HepG2 (cell line): ENCODE measurements around the gene DVL3. TPM values are rescaled to one million over a fixed set of nuclear protein-coding genes. Genes with fewer than 3 reads are reported as not detected.

ENCODE experiments used
- ATAC-seq: fragments of 200-7000 bp; cut with Tn5 transposase; 3 replicates; pipeline ENCODE4 v1.9.1; 2020; ENCODE audit warnings: mild to moderate bottlenecking, moderate library complexity
- BruUV-seq: library from RNA; stranded (reverse); fragments of 400-500 nt; replicated peaks from 2 replicates; lab custom pipeline; 2021; lab: Mats Ljungman, UMichigan
- CTCF ChIA-PET: fragments of 300-600 bp; formaldehyde crosslinking; extraction: SDS; loops from one replicate; lab custom pipeline; 2021; ENCODE audit warnings: low total read pairs, inconsistent platforms, low intra/inter-chr PET ratio; lab: Yijun Ruan, JAX
- POLR2A ChIA-PET: fragments of 350-600 bp; sonication (Branson Sonifier 250); formaldehyde crosslinking; loops from one replicate; lab custom pipeline; 2020; ENCODE audit warnings: antibody characterized with exemption, inconsistent platforms; lab: Yijun Ruan, JAX
- DNase-seq: peaks from one replicate; pipeline ENCODE4 v3.0.0-alpha.2; 2015; ENCODE audit warnings: low spot score
- FAIRE-seq: peaks from 3 replicates; lab custom pipeline; 2011; peaks lifted over from hg19 to GRCh38; lab: Jason Lieb, UNC
- H2AFZ ChIP-seq: one replicate; pipeline ENCODE4 v1.6.1; 2011; ENCODE audit warnings: low read length, inconsistent platforms
- H3K27ac ChIP-seq: fragments of 300-600 bp; 3 replicates; pipeline ENCODE4 v1.8.0; 2011; ENCODE audit warnings: mixed run types, mild to moderate bottlenecking, mixed read lengths, low read length, inconsistent platforms; ENCODE audit not compliant: insufficient read depth; ENCODE audit errors: extremely low read length
- H3K27me3 ChIP-seq, 2 experiments: fragments of 200-600 bp in 1 of 2; 2 replicates in 1 of 2; 3 replicates in 1 of 2; pipeline versions ENCODE4 v1.6.0 to v1.8.0; 2011; ENCODE audit warnings: low read length in 2 of 2, mild to moderate bottlenecking in 2 of 2, moderate library complexity in 2 of 2, inconsistent platforms in 1 of 2; ENCODE audit not compliant: insufficient read depth in 2 of 2, control insufficient read depth in 1 of 2
- H3K36me3 ChIP-seq, 2 experiments: fragments of 200-600 bp in 1 of 2; replicated peaks in 1 of 2; 2 replicates in 1 of 2; 3 replicates in 1 of 2; pipeline versions ENCODE4 v1.5.1 to v1.8.0; 2011; ENCODE audit warnings: low read length in 2 of 2, inconsistent platforms in 1 of 2; ENCODE audit not compliant: insufficient read depth in 2 of 2, control insufficient read depth in 1 of 2
- H3K4me1 ChIP-seq: 2 replicates; pipeline ENCODE4 v1.5.1; 2012; ENCODE audit warnings: low read length, inconsistent platforms; ENCODE audit not compliant: insufficient read depth
- H3K4me2 ChIP-seq: 2 replicates; pipeline ENCODE4 v1.6.0; 2011; ENCODE audit warnings: low read depth, low read length, inconsistent platforms
- H3K4me3 ChIP-seq, 3 experiments: fragments of 200-600 bp in 1 of 3; sonication (generic), shearing (Covaris generic) in 1 of 3; replicated peaks in 1 of 3; 2 replicates each; pipeline ENCODE4 v1.5.1; 2011 to 2016; ENCODE audit warnings: low read length in 3 of 3, inconsistent platforms in 2 of 3, low read depth in 2 of 3, mild to moderate bottlenecking in 2 of 3, control low read depth in 1 of 3, mixed read lengths in 1 of 3; ENCODE audit not compliant: insufficient read depth in 1 of 3
- H3K79me2 ChIP-seq: one replicate; pipeline ENCODE4 v1.6.1; 2011; ENCODE audit warnings: low read length, inconsistent platforms; ENCODE audit not compliant: insufficient read depth
- H3K9ac ChIP-seq: 2 replicates; pipeline ENCODE4 v1.6.0; 2011; ENCODE audit warnings: mild to moderate bottlenecking, low read depth, low read length, inconsistent platforms; ENCODE audit not compliant: insufficient read depth
- H3K9me3 ChIP-seq: 2 replicates; pipeline ENCODE4 v1.5.1; 2012; ENCODE audit warnings: mild to moderate bottlenecking, low read length
- H4K20me1 ChIP-seq: 2 replicates; pipeline ENCODE4 v1.6.0; 2011; ENCODE audit warnings: inconsistent platforms, mild to moderate bottlenecking, low read length, moderate library complexity; ENCODE audit not compliant: insufficient read depth
- ASH2L ChIP-seq: fragments of 300-600, 200-600 bp; sonication (generic); IDR thresholded peaks from 2 replicates; pipeline ENCODE4 v1.7.0; 2017; ENCODE audit warnings: low read depth, mild to moderate bottlenecking, moderate library complexity, mixed read lengths, low read length; ENCODE audit not compliant: insufficient read length
- CC2D1A ChIP-seq: sonication (generic); formaldehyde crosslinking; IDR thresholded peaks from 2 replicates; pipeline ENCODE4 v1.8.1; 2023; ENCODE audit warnings: mild to moderate bottlenecking, missing genetic modification reagents
- ETV6 ChIP-seq: sonication (generic); formaldehyde crosslinking; conservative IDR thresholded peaks from 2 replicates; pipeline ENCODE4 v1.4.0; 2020; ENCODE audit warnings: missing genetic modification reagents
- GPN1 ChIP-seq: sonication (generic); formaldehyde crosslinking; IDR thresholded peaks from 2 replicates; pipeline ENCODE4 v1.5.1; 2020; ENCODE audit warnings: missing genetic modification reagents, borderline replicate concordance
- MTA3 ChIP-seq: sonication (generic); formaldehyde crosslinking; IDR thresholded peaks from 2 replicates; pipeline ENCODE4 v1.4.0; 2020; ENCODE audit warnings: missing genetic modification reagents
- NAIF1 ChIP-seq: sonication (generic); formaldehyde crosslinking; IDR thresholded peaks from 2 replicates; pipeline ENCODE4 v1.5.0; 2020; ENCODE audit warnings: mild to moderate bottlenecking, missing genetic modification reagents, borderline replicate concordance
- NFATC3 ChIP-seq: sonication (generic); formaldehyde crosslinking; IDR thresholded peaks from 2 replicates; pipeline ENCODE4 v1.5.1; 2020; ENCODE audit warnings: mild to moderate bottlenecking, missing genetic modification reagents
- POLR2G ChIP-seq: fragments of 200-400 bp; formaldehyde crosslinking; IDR thresholded peaks from 2 replicates; pipeline ENCODE4 v1.6.1; 2018; ENCODE audit warnings: mild to moderate bottlenecking, low read depth, low read length, moderate library complexity
- PRMT3 ChIP-seq: sonication (generic); formaldehyde crosslinking; IDR thresholded peaks from 2 replicates; pipeline ENCODE4 v1.8.1; 2022; ENCODE audit warnings: low read depth, mild to moderate bottlenecking, moderate library complexity, missing genetic modification reagents, borderline replicate concordance
- PRPF4 ChIP-seq: fragments of 200-400 bp; formaldehyde crosslinking; IDR thresholded peaks from 2 replicates; pipeline ENCODE4 v1.6.1; 2016; ENCODE audit warnings: low read length, low read depth; ENCODE audit not compliant: poor library complexity, severe bottlenecking
- RARA ChIP-seq: IDR thresholded peaks from 2 replicates; pipeline ENCODE4 v1.6.1; 2016; ENCODE audit warnings: missing genetic modification reagents, missing compliant biosample characterization
- RBFOX2 ChIP-seq: fragments of 200-400 bp; formaldehyde crosslinking; IDR thresholded peaks from 2 replicates; pipeline ENCODE4 v1.6.1; 2017; ENCODE audit warnings: low read depth, mild to moderate bottlenecking, low read length
- RFXANK ChIP-seq: IDR thresholded peaks from 2 replicates; pipeline ENCODE4 v1.6.1; 2016
- SMAD9 ChIP-seq: sonication (generic); formaldehyde crosslinking; IDR thresholded peaks from 2 replicates; pipeline ENCODE4 v1.5.1; 2020; ENCODE audit warnings: mild to moderate bottlenecking, missing genetic modification reagents
- TCF7L2 ChIP-seq: IDR thresholded peaks from 2 replicates; pipeline ENCODE4 v1.6.1; 2011; ENCODE audit warnings: mild to moderate bottlenecking, low read depth, low read length, moderate library complexity
- ZBTB42 ChIP-seq: sonication (generic); formaldehyde crosslinking; IDR thresholded peaks from 2 replicates; pipeline ENCODE4 v1.5.0; 2020; ENCODE audit warnings: mild to moderate bottlenecking, missing genetic modification reagents
- ZFP41 ChIP-seq: sonication (generic); formaldehyde crosslinking; IDR thresholded peaks from 2 replicates; pipeline ENCODE4 v1.4.0; 2020; ENCODE audit warnings: mild to moderate bottlenecking, missing genetic modification reagents, borderline replicate concordance
- ZMAT3 ChIP-seq: sonication (generic); formaldehyde crosslinking; conservative IDR thresholded peaks from 2 replicates; pipeline ENCODE4 v1.7.0; 2021; ENCODE audit warnings: missing genetic modification reagents
- ZMYM4 ChIP-seq: sonication (generic); formaldehyde crosslinking; IDR thresholded peaks from 2 replicates; pipeline ENCODE4 v1.8.1; 2023; ENCODE audit warnings: mild to moderate bottlenecking, missing genetic modification reagents
- ZNF441 ChIP-seq: sonication (generic); formaldehyde crosslinking; IDR thresholded peaks from 2 replicates; pipeline ENCODE4 v1.7.0; 2021; ENCODE audit warnings: missing genetic modification reagents, borderline replicate concordance
- ZNF83 ChIP-seq: sonication (generic); formaldehyde crosslinking; IDR thresholded peaks from 2 replicates; pipeline ENCODE4 v1.4.0; 2020; ENCODE audit warnings: missing genetic modification reagents, mild to moderate bottlenecking, borderline replicate concordance
- WGBS: methylation state at CpG from one replicate; pipeline ENCODE4 v1.1.6; 2017; ENCODE audit warnings: low lambda C conversion rate; 5-methylcytosine and 5-hydroxymethylcytosine counted together
- in situ Hi-C: cut with HindIII; loops from 2 replicates; pipeline ENCODE4 v1.10.0; 2017; ENCODE audit warnings: low pct_unique_long_range_greater_than_20kb; ENCODE audit not compliant: extremely low pct_ligation_motif_present
- intact Hi-C: fragments of 100-400 bp; cut with micrococcal nuclease; formaldehyde crosslinking; loops from one replicate; pipeline ENCODE4 v1.10.0; 2022; ENCODE audit not compliant: unreplicated experiment
- polyA plus RNA-seq, 8 experiments: library from polyadenylated mRNA; depleted of rRNA in 3 of 8; stranded (reverse) in 7 of 8; unstranded in 1 of 8; fragments of >200 nt; fragmentation: Illumina TruSeq in 4 of 8; extraction: Trizol in 4 of 8; gene quantifications; 2 replicates each; pipeline versions ENCODE4 v1.2.1 to v1.2.3, GENCODE V29; 2011 to 2016; ENCODE audit warnings: low read depth in 4 of 8, missing spikeins in 1 of 8, mixed read lengths in 1 of 8; ENCODE audit not compliant: insufficient read depth in 1 of 8
- total RNA-seq, 5 experiments: library from RNA; depleted of rRNA; stranded (reverse); fragments of >200 nt; fragmentation: Illumina TruSeq; extraction: Trizol; gene quantifications; 2 replicates each; pipeline ENCODE4 v1.2.3, GENCODE V29; 2016; ENCODE audit warnings: low read depth in 1 of 5
- TF ChIP-seq, protein P1 (sequence below): sonication (generic); formaldehyde crosslinking; IDR thresholded peaks from 2 replicates; pipeline ENCODE4 v1.5.0; 2020; ENCODE audit warnings: missing genetic modification reagents

DVL3 gene
- total and polyA plus RNA-seq, 2 of the 13 experiments (the other 11 are each of a cell fraction or from before 2014, with no cell fraction given): 29.0 to 36.1 TPM

- TF ChIP-seq POLR2G: peak; percentile 94
- 0 out of 2 replicates have a peak, but pooled peaks have one; percentile 32 for TF ChIP-seq GPN1 (CRISPR knock-in tag)
- no peak for TF ChIP-seq ZFP41 (CRISPR knock-in tag)
- TF ChIP-seq MTA3 (CRISPR knock-in tag): no peak
- TF ChIP-seq, protein P1, sequence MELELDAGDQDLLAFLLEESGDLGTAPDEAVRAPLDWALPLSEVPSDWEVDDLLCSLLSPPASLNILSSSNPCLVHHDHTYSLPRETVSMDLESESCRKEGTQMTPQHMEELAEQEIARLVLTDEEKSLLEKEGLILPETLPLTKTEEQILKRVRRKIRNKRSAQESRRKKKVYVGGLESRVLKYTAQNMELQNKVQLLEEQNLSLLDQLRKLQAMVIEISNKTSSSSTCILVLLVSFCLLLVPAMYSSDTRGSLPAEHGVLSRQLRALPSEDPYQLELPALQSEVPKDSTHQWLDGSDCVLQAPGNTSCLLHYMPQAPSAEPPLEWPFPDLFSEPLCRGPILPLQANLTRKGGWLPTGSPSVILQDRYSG: no peak
- no peak for TF ChIP-seq RFXANK
- TF ChIP-seq, all 625 proteins: peak for 188
These were observed 30.4 kb downstream of the DVL3 start (continued) for GRCh38 chr3:184185461-184186183.

DNA sequence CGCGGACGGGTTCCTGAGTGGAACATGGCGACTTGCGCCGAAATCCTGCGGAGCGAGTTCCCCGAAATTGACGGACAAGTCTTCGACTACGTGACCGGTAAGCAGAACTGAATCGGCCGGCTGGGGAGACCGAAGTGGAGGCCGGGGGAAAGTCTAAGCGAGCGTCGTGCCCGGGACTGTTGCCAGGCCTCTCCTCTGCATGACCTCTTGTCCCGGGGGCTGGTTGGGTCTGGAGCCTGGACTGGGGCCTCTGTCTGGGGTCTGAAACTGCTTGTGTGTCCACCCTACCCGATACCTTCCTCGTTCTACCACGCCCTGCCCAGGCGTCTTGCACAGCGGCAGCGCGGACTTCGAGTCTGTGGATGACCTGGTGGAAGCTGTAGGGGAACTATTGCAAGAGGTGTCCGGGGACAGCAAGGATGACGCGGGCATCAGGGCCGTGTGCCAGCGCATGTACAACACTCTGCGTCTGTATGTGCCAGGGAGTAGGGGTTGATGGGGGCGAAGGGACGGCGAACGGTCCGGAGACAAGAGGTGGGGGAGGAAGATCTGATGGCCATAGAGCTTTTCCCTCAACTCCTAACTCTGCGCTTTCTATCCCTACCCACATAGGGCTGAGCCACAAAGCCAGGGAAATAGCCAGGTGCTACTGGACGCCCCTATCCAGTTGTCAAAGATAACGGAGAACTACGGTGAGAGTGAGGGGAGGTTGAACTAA lies 31.2 kb downstream of the DVL3 start, which contains the start of gene ABCF3:
TSS of gene ABCF3 (plus strand) at position 16 of the 718 bp plus-strand sequence. CDS start at position 25, 9 bp downstream.
- BruUV-seq: no TSS peak
- Histone ChIP-seq H3K4me2 (peak within 1 kb of the TSS; percentile 90), H2AFZ (no peak within 1 kb of the TSS), H3K4me1 (peaks cover 25% of the 10 kb centered on the region), H3K27me3 (no peaks in the 10 kb centered on the region; a peak in 1 of 5 replicates), H4K20me1 (peaks cover 4% of the 10 kb centered on the region; the same call in 1 of the 2 replicates), H3K4me3 (peak within 1 kb of the TSS; percentile 80 to 95 (median 93)), H3K27ac (peak within 1 kb of the TSS; percentile 85), H3K36me3 (peaks cover 35 to 64% of the 10 kb centered on the region in 2 experiments), H3K9ac (peak within 1 kb of the TSS; percentile 88), H3K79me2 (peaks cover 32% of the 10 kb centered on the region), H3K9me3 (no peaks in the 10 kb centered on the region)
- WGBS: 4% methylated on average over 28 of the region's 45 CpGs
- ATAC-seq (peak; percentile 55), DNase-seq (no peak), FAIRE-seq (no peak)
- intact Hi-C loops (loop anchor here (5.0 kb wide), 1 partner anchor 39 kb away; no protein-coding TSS in a partner anchor), in situ Hi-C loops (no loop called here)
- ChIA-PET POLR2A (interaction anchor here (0.6 to 1.6 kb wide), 16 partner anchors 9 to 301 kb away, joined by 3 to 23 read pairs (median 4); partner anchors contain the start of genes AP2M1, DVL3, EEF1AKMT4 and EIF2B5), CTCF (no interaction called here)
- TF ChIP-seq ZBTB42 (CRISPR knock-in tag) (no peak), NFATC3 (CRISPR knock-in tag) (0 out of 2 replicates have a peak, but pooled peaks have one; percentile 18), CC2D1A (CRISPR knock-in tag) (0 out of 2 replicates have a peak, but pooled peaks have one; percentile 43), PRPF4 (no peak), ZMYM4 (CRISPR knock-in tag) (0 out of 2 replicates have a peak, but pooled peaks have one; percentile 37), ASH2L (peak; percentile 31), ZNF83 (CRISPR knock-in tag) (no peak), ZMAT3 (CRISPR knock-in tag) (peak; percentile 91; the same call in 1 of the 2 replicates), SMAD9 (CRISPR knock-in tag) (no peak), RBFOX2 (0 out of 2 replicates have a peak, but pooled peaks have one; percentile 17), PRMT3 (CRISPR knock-in tag) (0 out of 2 replicates have a peak, but pooled peaks have one; percentile 56), ETV6 (peak; percentile 22; the same call in 1 of the 2 replicates), NAIF1 (no peak; the same call in 1 of the 2 replicates), RARA (no peak), TCF7L2 (no peak), ZNF441 (peak; percentile 57; the same call in 1 of the 2 replicates)
